A204.1 (cell line): Measurements from ENCODE around the gene ATRIP.
"Not testable (repeated sequence)": the region's sequence is repeated elsewhere in the genome, so short reads cannot be mapped to it uniquely, and the experiment has no call there.

ENCODE experiments used
- FAIRE-seq: peaks from 2 replicates; lab custom pipeline; 2012; peaks lifted over from hg19 to GRCh38; lab: Jason Lieb, UNC

The ATRIP gene

DNA sequence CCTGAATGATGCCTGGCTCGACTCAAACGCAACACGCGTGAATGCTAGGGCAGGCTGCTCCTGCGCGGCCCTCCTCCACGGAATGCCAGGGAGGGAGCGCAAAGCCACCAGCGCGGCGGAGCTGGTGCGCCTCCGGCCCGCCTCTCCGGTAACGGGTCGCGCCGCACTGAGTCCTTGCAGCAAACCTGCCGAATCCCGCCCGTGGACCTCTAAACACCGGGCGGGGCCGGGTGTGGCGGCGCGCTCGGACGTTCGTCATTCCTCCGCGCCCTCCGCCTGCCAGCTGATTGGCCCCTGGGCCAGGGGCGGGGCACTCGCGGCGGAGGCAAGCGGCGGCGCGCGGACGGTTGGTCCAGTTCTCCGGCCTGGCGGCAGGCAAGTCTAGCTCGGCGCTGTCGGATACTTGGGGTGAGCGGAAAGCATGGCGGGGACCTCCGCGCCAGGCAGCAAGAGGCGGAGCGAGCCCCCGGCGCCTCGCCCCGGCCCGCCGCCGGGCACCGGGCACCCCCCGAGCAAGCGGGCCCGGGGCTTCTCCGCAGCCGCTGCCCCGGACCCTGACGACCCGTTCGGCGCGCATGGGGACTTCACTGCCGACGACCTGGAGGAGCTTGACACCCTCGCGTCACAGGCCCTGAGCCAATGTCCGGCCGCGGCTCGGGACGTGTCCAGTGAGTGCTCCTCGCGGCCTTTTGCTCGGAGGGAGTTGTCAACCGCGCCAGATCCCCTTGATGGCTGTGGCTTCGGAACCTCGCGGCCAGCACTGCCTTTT is at the start of gene ATRIP:
Gene ATRIP, plus strand, starts transcription at position 313 of the 769 bp plus-strand sequence. Its CDS starts 109 bp downstream, at position 422.
- no peak for FAIRE-seq

DNA sequence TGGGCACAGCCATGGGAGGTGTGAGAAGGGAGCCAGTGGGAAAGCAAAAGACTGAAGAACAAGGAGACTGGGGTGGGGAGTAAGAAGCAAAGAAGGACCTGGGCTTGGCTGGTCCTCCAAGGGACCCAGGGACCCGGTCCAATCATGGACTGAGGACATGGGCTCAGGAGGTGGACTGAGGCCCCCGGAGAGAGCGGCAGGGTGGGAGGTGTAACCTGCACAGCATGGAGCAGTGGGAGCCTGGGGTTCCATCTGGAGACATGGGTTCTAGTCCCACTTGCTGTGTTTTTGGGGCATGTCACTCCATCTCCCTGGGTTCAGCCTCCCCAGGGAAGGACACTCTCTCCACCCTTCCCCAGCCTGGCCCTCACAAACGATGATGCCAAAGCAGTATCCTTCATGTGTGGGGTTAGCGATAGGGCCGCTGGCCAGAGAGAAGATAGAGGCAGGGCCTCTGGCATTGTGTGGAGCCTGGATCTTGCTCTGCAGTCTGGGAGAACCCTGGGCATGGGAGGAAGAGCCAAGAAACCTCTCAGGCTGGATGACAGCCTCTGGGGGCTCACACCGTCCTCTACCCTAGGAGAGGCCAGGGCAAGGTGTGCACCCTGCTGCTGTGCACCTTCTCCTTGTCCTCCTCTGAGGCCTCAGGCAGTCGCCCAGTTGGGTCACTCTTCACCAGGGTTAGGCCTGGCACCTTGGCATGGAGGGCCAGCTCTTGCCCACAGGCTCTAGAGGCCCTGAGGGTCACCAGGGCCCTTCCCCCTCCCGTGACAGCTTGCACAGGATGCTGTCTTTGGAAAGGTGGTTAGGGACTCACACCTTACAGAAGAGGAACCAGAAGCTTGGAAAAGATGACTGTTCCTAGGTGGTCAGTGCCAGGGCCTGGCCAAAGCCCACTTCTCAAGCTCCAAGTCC is 48.5 kb upstream of the ATRIP start:
- no peak for FAIRE-seq

DNA sequence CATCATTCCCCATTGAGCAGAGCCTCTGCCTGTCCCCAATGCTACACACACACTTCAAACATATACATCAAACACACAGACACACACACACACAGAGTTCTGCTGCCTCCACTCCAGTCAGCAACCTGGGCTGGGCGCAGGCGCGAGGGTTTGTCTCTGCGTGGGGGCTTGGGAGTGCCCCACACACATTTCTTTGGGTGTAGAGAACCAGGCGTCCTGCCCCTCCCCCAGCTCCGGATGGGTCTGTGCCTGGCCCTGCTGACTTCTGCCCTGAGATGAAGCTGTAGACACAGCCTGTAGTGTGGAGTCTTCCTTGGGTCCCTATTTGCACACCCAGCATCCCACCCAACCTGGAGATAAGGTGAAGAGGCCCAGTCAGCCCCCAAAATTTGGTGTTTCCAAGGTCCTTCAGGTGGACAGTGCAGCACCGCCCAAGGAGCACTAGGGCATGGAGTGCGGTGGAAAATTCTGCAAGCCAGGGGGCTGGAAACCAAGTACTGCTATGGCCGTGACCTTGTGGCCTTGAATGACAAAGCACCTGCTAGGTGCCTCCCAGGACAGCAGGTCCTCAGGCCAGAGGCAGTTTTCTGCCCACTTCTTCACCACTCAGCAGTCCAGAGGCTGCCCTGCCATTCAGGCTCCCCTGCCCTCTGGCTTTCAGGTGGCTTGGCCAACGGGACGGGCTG is 47.7 kb upstream of the ATRIP start:
- no peak for FAIRE-seq

- no peak for FAIRE-seq
Measured at GRCh38 chr3:48399387-48400172, 47.0 kb upstream of the ATRIP start.

DNA sequence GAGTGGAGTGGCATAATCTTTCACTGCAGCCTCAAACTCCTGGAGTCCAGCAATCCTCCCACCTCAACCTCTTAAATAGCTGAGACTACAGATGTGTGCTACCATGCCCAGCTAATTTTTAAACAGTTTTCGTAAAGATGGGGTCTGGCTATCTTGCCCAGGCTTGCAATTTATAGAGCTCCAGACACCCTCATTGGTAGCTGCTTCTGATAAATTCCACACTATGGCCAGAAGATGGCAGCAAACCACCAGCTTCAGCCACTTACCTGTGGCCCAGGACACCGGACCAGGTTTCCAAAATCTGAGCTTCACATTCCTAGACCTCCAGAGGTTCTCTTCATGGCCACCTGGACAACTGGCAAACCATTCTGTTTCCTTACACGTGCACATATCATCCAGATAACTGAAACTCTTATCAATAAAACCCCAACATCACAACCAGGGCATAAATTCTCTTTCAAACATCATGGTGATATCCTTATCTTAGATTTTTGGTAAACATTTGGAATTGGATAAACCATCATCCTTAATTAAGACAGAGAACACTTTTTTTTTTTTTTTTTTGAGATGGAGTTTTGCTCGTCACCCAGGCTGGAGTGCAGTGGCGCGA is 45.6 kb upstream of the ATRIP start:
- FAIRE-seq = no peak

GRCh38 chr3:48401434-48401901 is 45.1 kb upstream of the ATRIP start:
- FAIRE-seq = not testable (repeated sequence)

GRCh38 chr3:48402281-48402732 is 44.2 kb upstream of the ATRIP start:
- FAIRE-seq = no peak

DNA sequence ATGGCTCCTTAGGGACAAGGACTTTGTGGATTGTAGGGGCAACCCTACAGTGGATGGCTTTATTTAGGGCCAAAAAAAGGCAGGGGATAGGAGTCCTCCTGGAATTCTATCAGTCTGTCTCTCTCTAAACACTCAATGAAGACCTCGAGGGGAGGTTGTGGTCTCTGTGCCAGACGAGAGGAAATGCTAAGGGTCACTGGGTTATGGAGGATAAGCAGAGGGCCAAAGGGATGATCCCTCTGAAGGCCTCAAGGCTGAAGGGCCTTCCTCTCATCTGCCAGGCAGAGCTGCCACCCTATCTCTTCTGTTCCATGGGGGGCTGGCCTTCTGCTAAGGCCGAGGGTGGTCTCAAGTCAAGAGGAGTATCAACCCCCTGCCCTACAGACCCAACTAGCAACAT is 43.6 kb upstream of the ATRIP start:
- FAIRE-seq = no peak

GRCh38 chr3:48403533-48404439 is 42.8 kb upstream of the ATRIP start:
- no peak for FAIRE-seq

DNA sequence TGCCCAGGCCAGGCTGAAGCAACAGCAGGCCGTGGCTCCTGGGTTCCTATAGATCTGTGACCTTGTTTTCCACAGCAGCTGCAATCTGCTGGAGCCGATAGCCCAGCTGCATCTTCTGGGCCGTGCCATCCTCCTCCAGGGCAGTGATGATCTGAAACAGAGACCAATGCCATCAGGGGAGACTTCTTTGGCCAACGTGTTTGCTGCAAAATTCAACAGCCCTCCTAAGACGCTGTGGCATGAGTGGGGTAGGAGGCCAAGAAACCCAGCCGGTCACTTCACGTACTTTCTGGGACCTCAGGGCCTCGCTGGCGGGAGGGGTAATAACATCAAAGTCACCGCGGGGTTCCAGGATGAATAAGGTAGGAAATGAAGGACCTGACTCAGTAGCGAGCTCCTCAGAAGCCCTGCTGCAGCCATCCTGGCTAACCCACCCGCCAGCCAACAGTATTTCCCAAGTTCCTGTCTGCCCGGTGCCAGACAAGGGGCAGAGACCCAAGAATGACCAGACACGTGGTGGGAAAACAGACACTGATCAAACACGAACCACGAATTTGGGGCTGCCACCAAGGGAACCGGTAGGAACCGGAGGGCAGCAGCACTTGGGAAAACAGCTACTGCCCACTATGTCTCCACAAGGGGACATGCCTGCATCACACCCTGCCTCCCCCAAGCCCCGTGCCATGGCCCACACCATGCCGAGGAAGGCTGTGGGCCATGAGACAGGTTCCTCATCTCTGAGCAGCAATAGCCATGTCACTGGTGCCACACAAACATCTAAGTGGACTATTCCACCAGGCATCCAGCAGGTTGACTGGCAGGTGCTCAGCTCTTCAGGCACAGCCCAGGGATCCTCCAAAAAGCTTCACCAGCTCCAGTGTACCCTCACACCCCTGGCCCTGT is 41.8 kb upstream of the ATRIP start:
- no peak for FAIRE-seq

DNA sequence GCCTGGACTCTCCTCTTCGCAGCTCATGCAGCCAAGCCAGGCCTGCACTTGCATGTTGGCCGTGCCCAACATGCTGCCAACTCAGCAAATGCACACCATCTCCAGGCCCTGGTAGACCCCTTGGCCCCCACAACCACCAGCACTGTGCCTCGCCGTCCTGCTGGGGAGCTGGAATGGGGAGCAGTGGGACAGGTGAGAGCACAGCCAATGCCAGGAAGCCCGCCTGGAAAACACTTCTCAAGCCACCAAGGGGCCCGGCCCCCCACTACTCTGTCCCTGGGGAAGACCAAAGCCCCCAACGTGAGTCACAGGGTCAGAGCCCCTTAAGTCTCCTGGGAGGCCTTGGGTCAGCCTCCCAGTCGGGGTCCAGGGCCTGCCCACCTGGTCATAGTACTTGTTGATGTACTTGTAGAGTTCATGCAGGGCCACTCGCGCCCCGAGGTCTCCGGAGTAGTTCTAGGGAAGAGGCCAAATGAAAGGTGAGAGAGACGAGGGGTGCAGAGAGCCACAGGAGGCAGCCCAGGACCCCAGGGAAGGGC is 41.1 kb upstream of the ATRIP start:
- no peak for FAIRE-seq

- no peak for FAIRE-seq
Measured at GRCh38 chr3:48405971-48406370, 40.6 kb upstream of the ATRIP start.

- no peak for FAIRE-seq
Measured at GRCh38 chr3:48406443-48407431, 39.8 kb upstream of the ATRIP start.

DNA sequence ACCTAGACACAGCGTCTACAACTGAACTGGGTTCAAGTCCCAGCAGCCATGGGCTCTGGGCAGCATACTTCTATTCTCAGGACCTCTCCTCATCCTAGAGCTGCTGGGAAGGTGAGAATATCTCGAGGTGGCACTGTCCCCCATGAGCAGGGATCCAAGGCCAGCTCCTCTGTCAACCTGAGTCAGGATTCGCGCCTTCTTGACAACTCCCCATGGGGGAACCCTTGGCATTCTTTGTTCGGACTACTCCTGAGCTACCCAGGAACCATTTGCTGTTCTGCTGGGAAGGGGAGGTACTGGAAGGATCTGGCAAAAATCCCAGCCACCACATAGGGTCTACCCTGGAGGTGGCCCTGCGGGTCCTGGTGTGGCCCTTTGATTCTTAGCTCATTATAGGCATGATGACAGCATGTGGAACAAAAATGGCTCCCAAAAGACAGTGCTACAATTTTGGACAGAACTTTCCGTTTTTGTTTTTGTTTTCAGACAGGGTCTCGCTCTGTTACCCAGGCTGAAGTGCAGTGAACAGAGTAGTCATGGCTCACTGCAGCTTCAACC is 38.9 kb upstream of the ATRIP start:
- no peak for FAIRE-seq

DNA sequence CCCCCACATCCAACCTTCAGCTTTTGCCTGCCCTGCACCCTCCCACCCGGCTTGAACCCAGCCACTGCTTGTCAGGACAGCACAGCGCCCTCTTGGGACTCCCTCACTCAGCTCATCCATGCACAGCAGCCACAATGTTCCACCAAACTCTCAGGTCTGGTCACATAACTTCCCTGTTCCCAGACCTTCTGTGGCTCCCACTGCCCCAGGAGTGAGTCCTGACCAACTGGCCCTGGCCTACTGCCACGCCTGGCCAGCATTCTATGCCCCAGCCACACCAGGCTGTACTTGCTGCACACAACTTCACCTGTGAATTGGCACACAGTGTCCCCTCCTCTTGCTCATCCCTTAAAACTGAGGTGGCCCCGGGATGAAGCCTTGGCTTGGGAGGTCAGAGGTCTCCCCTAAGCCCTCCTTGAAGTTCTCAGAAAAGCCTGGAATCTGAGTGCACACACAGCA is 37.7 kb upstream of the ATRIP start:
- no peak for FAIRE-seq

DNA sequence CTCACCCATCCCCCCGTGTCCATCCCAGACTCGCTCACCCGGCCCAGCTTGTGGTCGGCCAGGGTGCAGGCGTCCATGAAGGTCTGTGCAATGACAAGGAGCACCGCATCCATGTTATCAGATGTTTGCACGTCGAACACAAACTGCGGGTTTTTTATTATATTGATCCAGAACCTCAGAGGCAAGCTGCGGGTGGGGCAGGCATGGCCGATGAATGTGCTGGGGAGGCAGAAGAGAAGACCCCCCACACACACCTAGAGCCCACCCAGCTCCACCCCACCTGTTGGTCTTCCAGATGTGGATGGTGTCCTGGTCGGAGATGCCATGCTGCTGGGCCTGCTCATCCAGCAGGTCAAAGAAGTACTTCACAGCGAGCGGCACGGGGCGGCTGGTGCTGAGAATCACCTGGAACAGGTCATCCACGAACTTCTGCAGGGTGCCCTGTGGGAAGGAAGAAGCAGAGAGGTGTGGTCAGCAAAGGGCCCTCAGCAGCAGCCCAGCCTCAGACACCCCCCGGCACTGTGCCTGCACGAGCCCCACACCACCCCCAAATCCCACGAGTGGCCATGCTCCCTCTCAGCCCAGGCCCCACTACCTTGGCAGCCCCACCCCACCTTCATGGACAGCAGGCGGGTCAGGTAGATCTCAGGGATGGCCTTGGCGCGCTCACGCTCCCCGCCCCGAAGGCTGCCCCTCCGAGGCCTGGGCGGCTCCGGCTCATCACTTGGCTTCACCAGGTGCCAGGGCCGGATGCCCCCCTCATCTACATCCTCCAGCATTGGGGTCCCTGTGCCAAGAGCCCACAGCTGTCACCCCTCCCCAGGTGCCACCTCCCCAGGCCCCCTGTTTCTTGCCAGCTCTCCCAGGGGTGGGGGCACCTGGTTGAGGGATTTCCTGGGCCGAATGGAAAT is 37.0 kb upstream of the ATRIP start:
- FAIRE-seq = no peak
